NCI-H345 (cell line): ENCODE measurements around the gene PRXL2B.
"Not testable (repeated sequence)": the region's sequence is repeated elsewhere in the genome, so short reads cannot be mapped to it uniquely, and the experiment has no call there.

Experiments used
- DNase-seq: peaks from one replicate; lab custom pipeline; 2025; lab: John Stamatoyannopoulos, UW

The PRXL2B gene

DNA sequence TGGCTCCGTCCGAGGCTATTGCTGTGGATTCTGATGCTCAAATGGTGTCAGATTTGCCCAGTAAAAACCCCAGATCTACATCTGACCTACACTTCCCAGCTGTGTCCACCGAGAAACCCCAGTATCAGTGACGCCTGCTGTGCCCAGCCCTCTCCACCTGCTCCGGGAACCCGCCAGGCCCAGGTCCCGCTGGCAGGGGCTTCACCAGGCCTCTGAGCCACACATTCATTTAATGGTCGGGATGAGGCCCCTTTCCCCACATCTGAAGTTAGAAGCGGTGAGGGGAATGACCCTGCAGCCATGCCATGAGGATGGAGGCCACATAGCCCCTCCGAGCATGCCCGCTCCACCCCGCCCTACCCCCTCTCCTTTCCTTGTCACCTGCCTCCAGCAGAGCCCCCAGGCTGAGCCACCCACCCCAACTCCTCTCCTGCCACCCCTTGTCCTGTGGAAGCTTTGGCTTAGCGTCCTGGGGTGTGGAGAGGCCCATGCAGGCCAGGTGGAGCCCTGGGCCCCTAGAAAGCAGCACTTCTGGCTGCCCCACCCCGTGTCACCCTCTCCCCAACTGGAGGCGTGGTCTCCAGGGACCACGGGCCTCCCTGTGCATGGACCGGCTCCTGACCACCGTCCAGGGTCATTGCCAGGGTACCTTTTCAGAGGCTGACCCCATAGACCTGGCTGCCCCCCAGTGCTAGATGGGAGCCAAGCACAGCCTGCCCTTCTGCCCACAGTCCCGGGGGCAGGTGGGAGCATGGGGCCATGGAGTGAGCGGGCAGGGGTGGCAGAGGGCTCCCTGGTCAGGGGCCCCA, 22.4 kb upstream of the PRXL2B start:
- DNase-seq: no peak

DNA sequence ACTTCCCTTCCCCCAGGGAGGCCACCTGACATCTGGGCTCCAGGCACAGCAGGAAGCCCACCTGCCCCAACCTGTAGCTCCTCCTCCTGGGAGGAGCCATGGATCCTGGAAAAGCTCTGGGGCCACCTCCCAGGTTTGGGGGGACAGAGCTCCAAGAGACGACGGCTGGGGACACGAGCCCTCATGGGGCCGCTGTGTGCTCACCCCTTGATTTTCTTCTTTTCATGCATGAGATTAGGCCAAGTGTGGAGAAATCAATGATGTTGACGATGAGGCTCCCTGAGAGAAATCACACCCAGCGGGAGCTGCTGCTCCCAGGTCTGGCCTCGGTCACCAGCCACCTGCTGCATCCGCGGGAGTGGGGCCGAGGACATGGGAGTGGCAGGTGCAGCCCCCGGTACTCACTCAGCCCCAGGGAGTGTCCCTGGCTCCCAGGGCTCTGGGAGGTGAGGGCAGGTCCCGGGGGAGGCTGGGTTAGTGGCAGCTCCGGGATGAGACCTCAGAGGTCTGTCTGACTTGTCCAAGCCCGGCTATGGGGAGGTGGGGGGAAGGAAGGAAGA, 21.7 kb upstream of the PRXL2B start:
- DNase-seq: peak; percentile 78

GRCh38 chr1:2566101-2567045, 20.2 kb upstream of the PRXL2B start:
- DNase-seq: no peak

DNA sequence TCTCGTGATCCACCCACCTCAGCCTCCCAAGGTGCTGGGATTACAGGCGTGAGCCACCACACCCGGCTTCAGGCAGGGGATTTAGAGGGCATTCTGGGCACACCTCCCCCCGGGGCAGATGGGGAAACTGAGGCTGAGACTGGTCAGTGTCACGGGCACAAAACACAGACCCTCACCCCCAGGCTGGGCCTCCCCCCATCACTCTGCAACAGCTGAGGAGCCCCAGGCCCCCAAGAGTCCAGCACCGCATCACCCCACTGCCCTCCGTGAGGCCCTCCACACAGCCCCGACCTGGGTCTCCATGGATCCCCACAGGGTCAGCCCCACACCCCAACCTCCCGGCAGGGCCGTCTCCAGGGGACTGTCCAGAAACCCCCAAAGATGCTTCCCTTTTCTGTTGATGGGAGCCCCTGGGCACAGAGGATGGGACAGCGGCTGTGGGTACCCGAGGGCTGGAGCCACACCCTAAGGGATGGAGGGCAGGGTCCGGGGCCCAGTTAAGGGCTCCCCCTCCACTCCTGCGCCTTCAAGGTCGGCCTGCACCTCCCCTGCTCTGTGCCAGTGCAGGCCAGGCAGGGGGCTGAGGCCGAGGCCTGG, 19.4 kb upstream of the PRXL2B start:
- no peak for DNase-seq

- DNase-seq: not testable (repeated sequence)
These were observed 18.3 kb upstream of the PRXL2B start for GRCh38 chr1:2568187-2568816.

- DNase-seq: no peak
These were observed 17.5 kb upstream of the PRXL2B start for GRCh38 chr1:2569060-2569459.

DNA sequence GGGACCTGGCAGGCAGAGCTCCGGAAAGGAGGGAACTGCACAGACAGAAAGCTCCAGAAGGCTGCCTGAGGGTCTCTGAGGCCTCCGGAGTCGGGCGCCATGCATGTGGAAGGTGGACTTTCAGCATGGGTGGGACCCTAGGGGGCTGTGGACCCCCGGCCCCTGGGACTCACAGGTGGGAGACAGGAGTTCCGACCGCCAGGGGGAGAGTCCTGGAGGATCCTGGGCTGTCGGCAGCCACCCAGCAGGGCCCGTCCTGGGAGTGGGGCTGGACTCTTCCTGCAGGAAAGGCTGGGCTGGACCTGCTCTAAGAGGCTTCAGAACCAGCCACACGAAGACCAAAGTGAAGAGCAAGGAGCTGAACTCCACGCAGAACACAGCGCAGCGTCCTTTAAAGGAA, 16.9 kb upstream of the PRXL2B start:
- DNase-seq: not testable (repeated sequence)

DNA sequence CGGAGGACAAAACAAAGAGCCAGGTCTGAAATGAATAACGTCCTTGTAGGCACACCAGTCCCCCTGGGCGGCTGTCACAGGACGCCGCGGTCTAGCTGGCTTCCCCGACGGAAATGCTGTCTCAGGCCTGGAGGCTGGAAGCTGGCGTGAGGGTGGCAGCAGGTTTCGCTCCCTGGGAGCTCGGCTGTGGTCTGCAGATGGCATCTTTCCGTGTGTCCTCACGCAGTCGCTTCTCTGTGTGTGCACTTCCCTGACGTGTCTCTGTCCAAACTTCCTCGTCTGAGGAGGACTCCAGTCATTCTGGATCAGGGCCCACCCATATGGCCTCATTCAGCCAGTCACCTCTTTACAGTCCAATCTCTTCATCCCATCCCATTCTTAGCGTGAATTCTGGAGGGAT, 16.2 kb upstream of the PRXL2B start:
- DNase-seq: no peak

- DNase-seq: no peak
These were observed 15.2 kb upstream of the PRXL2B start for GRCh38 chr1:2571348-2571747.

GRCh38 chr1:2573250-2573920, 13.2 kb upstream of the PRXL2B start:
- DNase-seq: no peak

GRCh38 chr1:2574350-2574749, 12.2 kb upstream of the PRXL2B start:
- no peak for DNase-seq

DNA sequence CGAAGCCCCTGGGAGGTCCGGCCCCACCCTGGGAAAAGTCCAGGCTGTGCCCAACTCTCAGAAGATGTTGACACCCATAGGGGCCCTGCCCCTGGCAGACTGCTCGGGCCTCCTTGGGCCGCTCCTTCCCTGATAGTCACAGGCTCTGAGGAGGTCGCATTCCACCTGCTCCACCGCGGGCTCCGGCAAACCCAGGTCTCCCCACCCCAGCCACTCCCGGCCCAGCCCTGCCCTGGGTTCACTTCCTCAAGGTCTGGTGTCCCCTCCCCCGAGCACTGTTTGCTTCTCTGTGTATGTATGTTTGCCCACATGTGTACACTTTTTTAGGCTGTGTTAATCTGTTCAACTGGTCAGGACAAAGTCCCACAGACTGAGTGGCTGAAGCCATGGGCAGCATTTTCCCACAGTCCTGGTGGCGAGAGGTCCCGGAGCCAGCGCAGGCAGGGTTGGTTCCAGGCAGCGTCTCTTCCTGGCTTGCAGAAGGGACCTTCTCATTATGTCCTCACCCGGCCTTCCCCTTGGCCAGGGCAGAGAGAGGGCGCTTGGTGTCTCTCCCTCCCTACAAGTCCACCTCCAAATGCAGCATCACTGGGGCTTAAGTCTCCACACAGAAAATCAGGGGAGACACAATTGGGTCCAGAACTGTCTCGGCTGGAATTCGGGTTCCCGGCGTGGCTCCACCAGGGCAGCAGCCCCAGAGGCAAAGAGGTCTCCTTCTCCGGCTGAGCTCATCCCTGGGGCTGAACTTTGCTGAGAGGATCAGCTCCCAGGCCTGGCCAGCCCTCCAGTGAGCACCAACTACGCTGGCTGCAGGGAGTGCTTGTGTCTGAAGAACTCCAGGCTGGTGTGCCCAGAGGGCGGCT, 10.5 kb upstream of the PRXL2B start:
- DNase-seq: no peak

DNA sequence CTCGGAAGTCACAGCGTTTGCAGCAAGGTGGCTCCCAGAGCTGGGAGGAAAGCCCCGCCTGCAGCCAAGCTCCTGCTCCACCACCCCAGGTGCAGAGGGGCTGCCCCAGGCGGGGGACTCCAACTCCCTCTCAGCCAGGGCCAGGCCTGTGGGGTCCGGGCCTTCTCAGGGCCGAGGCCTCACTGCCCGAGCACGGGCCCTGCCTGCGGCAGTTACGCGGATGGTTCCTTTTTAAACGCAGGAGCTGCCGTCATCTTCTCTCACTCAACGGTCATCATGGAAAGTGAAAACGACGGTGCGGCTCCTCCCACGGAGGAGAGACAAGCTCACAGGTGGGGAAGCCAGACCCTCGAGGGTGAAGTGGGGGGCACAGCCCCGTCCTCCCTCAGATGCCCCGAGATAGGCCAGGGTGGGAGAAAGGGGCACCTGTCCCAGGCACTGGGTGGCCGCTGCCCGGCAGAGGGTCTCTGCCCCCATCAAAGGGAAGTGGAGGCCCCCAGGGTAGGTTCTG, 9.0 kb upstream of the PRXL2B start:
- DNase-seq: not testable (repeated sequence)

GRCh38 chr1:2578758-2579118, 7.8 kb upstream of the PRXL2B start:
- no peak for DNase-seq

DNA sequence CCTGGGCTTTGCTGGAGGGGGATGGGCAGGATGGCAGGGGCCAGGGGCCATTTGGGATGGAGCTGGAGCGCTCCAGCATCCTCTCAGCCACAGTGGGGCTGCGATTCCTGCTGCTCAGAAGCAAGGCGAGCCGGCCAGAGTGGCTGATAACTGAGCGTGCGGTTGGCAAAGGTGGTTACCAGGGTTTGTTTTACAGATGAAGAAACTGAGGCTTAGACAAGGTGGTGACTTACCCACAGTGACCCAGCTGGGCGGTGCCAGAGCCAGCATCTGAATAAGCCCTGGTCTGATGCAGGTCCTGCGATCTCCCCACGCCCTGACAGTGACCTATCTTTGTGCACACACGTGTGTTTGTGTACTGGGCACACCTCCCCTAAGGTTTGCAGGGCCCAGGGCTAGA, 5.9 kb upstream of the PRXL2B start:
- DNase-seq: no peak

- no peak for DNase-seq
These were observed 4.2 kb upstream of the PRXL2B start for GRCh38 chr1:2582391-2582790.

DNA sequence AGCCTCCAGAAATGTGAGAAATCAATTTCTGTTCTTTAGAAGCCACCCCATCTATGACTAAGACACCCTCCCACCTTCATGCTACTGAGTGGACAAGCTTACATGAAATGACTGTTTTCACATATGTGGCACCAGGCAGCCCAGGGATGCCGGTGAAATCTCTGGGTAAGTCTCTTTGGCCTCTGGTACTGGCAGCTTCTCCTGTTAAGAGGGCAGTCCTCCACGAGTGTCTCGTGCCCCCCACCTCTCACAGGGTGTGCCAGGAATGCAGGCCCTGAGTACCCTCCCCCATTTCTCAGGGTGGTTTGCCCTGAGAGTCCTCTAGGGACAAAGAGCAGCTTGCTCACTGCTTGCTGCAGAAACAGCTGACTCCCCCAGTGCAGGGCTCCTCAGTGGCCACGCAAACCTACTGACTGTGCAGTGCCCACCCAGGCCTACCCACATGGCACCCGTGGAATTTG, 3.2 kb upstream of the PRXL2B start:
- no peak for DNase-seq

- DNase-seq: peak; percentile 63
These were observed 2.7 kb upstream of the PRXL2B start for GRCh38 chr1:2583871-2584351.

DNA sequence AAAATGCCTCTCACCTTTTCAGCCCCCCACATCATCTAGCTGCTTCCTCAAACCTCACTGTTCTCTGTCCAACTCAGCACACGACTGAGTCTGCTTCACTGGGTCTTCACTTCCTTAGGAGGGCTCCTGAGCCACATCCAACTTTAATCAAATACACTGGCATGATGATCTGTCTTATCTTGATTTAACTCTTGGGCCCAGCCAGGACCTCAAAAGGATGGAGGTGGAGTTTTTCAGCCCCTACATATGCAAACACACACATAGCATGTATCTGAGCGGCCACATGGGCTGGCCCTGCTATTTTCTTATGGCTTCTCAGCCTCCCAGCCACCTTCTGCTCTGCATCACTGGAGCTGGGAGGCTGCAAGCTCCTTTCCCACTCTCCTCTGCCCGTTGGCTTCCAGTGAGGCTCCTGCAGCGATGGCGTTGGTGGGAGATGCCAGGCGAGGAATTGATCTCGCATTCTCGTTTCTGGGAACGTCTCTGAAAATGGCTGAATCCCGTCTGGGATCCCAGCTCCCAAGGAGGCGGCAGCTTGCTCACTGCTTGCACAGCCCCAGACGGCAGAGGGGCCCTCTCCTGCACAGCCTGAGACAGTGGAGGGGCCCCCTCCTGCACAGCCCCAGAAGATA, 1.8 kb upstream of the PRXL2B start:
- DNase-seq: no peak
